Raji (cell line): Measurements from ENCODE around the gene KDM4D.

ENCODE experiments used
- POLR2A ChIP-seq: IDR thresholded peaks from 2 replicates; pipeline ENCODE4 v1.6.1; 2011; ENCODE audit warnings: low read depth, low read length, control low read depth; ENCODE audit not compliant: insufficient read depth

KDM4D gene

GRCh38 chr11:94946812-94947211 lies 26.7 kb upstream of the KDM4D start:
- no peak for TF ChIP-seq POLR2A

GRCh38 chr11:94948070-94948617 lies 25.4 kb upstream of the KDM4D start:
- no peak for TF ChIP-seq POLR2A

GRCh38 chr11:94954753-94955152 lies 18.8 kb upstream of the KDM4D start:
- no peak for TF ChIP-seq POLR2A

DNA sequence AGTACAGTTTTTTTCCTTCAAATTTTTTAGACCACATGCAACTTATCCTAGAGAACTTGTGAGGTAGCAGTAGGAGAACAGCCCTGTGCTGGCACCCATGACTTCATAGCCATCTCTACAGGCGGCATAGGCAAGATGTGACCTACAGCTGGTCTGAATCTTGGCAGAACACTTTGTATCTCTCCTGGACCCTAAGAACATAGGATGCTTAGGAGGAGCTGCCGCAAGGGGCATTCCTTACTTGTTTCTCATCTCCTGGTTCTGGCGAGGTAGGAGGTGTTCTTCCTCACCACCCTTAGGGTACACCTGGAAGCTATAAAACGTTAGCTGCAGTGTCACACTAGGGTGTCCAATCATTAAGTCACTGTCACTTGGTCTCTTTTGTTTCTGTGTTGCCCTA lies 16.5 kb upstream of the KDM4D start:
- no peak for TF ChIP-seq POLR2A

GRCh38 chr11:94958121-94958696 lies 15.3 kb upstream of the KDM4D start:
- TF ChIP-seq POLR2A, result no peak

DNA sequence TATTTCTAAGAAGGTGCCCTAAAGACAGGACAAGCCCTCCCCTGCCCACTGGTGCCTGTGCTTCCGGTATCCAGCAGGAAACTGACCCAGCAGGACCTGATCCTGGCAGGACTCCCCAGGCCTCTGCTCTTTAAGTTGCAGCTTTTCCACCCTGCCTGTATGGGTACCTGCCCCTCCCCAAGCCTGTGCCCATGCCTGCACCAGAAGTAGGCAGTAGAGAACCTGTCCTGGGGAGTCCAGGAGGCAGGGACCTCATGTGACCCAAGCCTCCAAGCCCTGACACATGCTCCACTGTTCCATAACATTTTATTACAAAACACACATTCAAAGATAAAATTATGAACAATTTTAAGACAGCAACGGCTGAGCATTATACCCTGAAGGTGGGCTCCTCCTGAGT lies 14.3 kb upstream of the KDM4D start:
- no peak for TF ChIP-seq POLR2A

DNA sequence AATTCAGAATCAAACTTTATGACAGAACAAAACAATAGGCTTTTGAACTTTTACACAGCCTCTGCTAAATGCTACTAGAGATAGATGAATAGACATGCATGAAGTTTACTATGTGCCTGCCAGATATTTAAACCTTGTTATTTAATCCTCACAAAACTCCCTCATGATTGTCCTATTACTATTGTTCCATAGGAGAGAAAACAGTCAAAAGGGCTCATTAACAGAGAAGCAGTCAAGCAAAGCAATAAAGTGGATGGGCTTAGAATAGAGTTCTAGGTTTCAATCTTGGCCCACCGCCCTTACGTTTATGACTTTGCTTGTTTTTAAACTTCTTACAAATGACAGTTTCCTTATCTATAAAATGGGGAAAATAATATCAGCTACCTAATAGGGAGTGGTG lies 13.0 kb upstream of the KDM4D start:
- no peak for TF ChIP-seq POLR2A

DNA sequence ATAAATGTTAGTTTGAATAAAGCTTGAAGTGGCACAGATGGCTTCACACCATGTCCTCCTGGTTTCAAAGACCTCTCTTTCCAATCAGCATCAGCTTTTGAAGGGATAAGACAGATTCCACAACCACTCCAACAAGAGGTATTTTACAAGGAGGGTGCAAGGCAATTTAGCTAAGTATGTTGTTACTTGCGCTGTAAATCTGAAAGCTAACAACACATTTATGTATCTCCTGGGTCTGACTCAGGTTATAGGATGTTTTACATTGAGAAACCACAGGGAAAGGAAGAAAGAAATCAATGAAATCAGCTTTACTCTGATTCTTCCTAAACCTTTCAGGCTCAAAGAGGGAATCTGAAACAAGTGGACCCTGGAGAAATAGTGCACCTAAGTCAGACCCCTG lies 12.3 kb upstream of the KDM4D start:
- TF ChIP-seq POLR2A, result no peak

DNA sequence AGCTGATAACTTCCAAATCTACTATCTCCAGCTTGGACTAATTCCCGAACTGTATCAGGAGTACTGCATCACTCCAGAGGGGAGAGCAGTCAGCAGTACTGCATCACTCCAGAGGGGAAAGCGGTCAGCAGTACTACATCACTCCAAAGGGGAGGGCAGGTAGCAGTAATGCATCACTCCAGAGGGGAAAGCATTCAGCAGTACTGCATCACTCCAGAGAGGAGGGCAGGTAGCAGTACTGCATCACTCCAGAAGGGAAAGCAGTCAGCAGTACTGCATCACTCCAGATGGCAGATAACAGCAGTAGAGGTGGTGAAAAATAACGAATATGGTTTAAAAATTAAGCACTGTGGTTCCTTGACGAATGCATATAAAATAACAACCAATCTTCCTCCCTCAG lies 8.6 kb upstream of the KDM4D start:
- no peak for TF ChIP-seq POLR2A

DNA sequence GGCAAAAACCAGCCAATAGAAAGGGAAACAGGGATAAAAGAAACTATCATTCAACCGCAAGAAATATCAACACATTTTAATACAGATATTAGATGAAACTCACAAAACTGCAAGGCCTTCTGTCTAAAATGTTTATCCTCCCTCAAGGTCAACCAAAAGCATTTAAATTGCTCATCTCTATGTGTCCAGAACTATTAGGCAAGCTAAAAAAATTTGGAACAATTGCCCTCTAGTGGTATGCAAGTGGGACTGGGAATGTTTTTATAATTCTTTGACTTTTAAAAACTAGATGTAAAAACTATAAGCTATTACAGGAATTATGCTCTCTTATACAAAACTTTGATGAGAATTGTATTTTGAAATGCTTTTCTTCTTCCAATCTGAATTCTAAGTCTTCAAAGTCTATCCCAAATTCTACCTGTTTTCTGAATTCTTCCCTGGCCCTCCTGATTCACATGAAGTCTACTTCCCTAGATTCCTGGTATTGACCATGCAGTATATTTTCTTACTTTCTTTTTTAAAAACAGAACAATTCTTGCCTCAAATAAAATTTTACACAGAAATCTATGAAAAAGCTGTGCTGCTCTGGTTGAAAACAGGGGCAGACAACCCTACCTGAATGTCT lies 5.1 kb upstream of the KDM4D start:
- no peak for TF ChIP-seq POLR2A

DNA sequence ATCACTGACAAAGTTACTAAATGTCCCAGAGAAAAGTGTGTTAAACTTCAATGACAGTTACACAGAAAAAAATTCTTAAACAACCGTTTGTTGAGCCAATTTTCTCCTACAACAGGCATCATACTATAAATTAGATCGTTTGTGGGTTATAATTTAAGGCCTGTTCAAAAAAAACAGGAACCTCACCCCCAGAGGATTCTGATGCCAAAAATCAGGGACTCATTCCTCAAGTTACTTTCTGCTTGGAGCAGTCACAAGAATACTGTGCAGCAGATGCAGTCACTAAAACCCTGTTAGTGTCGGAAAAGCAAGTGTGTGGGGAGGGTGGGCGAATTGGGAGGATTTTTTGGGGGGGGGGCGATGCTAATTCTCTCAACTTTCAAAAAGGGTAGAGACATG lies 810 bp upstream of the KDM4D start:
- TF ChIP-seq POLR2A, result no peak

DNA sequence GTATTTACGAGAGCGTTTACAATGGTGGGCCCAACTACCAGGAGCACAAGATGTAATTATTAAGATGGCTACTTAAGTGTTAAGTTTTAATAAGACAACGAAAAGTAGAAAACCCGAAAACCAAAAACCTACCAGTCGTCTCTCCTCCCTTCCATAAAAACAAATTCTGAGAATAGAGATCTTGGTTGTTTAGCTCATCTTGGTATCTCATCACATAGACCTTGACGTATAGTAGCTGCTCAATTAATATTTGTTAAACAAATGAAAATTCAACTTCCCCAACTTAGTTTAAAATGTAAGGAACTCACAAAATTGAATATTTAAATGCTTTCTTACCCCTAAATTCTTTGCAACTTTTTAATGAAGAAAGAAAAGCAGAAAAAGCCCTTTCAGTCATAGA lies 669 bp downstream of the KDM4D start:
- no peak for TF ChIP-seq POLR2A

DNA sequence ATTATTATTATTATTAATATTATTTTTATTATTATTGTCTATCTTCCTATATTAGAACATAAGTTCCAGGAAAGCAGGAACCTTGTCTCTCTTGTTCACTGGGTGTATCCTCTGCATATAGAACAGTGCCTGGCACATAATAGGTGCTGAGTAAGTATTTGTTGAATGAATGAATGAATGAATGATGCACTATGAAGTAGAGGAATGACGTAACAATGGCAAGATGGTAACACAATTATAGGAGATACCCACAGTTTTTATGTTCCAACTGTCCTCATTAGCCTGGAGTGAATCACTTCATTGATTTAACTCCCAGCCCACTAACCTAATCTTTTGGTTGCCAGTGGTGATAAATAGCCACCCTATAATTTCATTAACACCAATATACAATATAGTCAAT lies 2.1 kb downstream of the KDM4D start:
- TF ChIP-seq POLR2A, result no peak

- no peak for TF ChIP-seq POLR2A
Observed at GRCh38 chr11:94987378-94987777, 13.9 kb downstream of the KDM4D start.

DNA sequence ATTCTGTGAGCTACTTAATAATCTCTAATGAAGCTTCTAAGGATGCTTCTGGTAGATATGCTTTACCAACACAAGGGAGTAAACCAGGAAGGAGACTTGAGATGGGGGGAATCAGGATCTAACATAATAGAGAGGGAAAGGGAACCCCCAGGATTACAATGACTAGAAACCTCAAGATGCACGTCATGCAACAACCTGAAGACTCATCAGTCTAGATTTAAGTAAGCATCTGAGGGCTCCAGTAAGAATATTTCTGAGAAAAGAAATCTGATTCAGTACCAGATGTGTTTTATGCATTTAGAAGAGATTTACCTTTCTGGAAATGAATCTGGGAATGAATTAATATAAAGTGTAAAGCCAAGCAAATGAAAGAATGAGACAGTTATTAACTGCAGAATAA lies 15.2 kb downstream of the KDM4D start:
- TF ChIP-seq POLR2A, result no peak

- no peak for TF ChIP-seq POLR2A
Observed at GRCh38 chr11:94993400-94993943, 20.0 kb downstream of the KDM4D start.

DNA sequence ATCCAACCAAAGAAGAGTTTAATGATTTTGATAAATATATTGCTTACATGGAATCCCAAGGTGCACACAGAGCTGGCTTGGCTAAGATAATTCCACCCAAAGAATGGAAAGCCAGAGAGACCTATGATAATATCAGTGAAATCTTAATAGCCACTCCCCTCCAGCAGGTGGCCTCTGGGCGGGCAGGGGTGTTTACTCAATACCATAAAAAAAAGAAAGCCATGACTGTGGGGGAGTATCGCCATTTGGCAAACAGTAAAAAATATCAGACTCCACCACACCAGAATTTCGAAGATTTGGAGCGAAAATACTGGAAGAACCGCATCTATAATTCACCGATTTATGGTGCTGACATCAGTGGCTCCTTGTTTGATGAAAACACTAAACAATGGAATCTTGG lies 23.9 kb downstream of the KDM4D start:
- TF ChIP-seq POLR2A, result no peak

DNA sequence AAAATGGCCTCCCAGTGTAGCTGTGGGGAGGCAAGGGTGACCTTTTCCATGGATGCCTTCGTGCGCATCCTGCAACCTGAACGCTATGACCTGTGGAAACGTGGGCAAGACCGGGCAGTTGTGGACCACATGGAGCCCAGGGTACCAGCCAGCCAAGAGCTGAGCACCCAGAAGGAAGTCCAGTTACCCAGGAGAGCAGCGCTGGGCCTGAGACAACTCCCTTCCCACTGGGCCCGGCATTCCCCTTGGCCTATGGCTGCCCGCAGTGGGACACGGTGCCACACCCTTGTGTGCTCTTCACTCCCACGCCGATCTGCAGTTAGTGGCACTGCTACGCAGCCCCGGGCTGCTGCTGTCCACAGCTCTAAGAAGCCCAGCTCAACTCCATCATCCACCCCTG lies 24.8 kb downstream of the KDM4D start:
- TF ChIP-seq POLR2A, result no peak

DNA sequence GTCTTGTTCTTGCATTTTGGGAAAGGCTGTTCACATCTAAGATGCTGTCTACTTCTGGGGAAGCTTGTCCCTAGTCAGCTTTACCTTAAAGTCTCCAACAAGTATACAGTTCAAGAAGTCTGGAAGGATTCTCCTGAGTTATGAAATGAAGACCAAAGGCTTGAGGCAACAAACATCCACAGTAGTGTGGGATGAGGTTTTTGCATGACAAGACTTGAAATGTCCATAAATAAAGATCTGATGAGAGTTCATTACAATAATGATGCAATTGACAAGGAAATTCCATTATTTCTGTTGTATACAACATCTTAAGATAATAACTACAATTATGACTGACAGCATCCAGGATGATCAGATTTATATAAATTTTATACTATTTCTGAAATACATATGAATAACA lies 30.2 kb downstream of the KDM4D start:
- TF ChIP-seq POLR2A, result no peak
